Esophagus muscularis mucosa (tissue), 3 donors: Measurements from ENCODE around the gene PAEP.

Experiments used
- CTCF ChIP-seq, 3 experiments: fragments of 200-600 bp in 2 of 3; fragments of 450-650 bp in 1 of 3; sonication (generic) in 2 of 3; IDR thresholded peaks; one replicate each; pipeline ENCODE4 v1.5.1; 2017 to 2019; ENCODE audit warnings: antibody characterized with exemption in 3 of 3, mild to moderate bottlenecking in 2 of 3, moderate library complexity in 1 of 3
- POLR2A ChIP-seq: fragments of 450-650 bp; IDR thresholded peaks from one replicate; pipeline ENCODE4 v1.6.1; 2017; ENCODE audit warnings: antibody characterized with exemption, moderate library complexity, mild to moderate bottlenecking, low read depth

GRCh38 chr9:135555203-135555602 lies 6.4 kb upstream of the PAEP start:
- TF ChIP-seq CTCF (IDR thresholded peaks at IDR 0.05) = no peak
- no peak for TF ChIP-seq POLR2A
